ENCODE data around the gene ITIH2. TPM values are rescaled to one million over a fixed set of nuclear protein-coding genes. Genes with fewer than 3 reads are reported as not detected.
A peak's percentile ranks its signal among the peaks of the same experiment; 100 is the strongest.

ITIH2 gene
- total RNA-seq, 1 donor: not detected

GRCh38 chr10:7715515-7715914 lies 12.4 kb downstream of the ITIH2 start:
- Histone ChIP-seq H2AFZ (ENCODE audit: low read length) (no peak overlapping the region), H3K4me1 (ENCODE audit: insufficient read depth, low read length) (no peaks in the 10 kb centered on the region), H3K36me3 (ENCODE audit: insufficient read depth, low read length) (no peaks in the 10 kb centered on the region), H3K79me2 (ENCODE audit: insufficient read depth, low read length) (no peaks in the 10 kb centered on the region), H3K9me3 (ENCODE audit: low read depth, low read length) (no peaks in the 10 kb centered on the region), H3K27me3 (ENCODE audit: insufficient read depth, low read length) (no peaks in the 10 kb centered on the region), H4K20me1 (ENCODE audit: insufficient read depth, low read length) (no peaks in the 10 kb centered on the region), H3K27ac (ENCODE audit: low read depth, low read length) (no peak overlapping the region), H3K4me3 (ENCODE audit: insufficient read depth, low read length) (no peak overlapping the region), H3K4me2 (ENCODE audit: insufficient read depth, low read length) (no peak overlapping the region)
- TF ChIP-seq CTCF (IDR thresholded peaks at IDR 0.05; ENCODE audit: extremely low read depth, low read depth, low read length): no peak
- DNase-seq (ENCODE audit: insufficient read length, low spot score, missing footprints): no peak

GRCh38 chr10:7717767-7718166 lies 14.7 kb downstream of the ITIH2 start:
- H3K79me2 ChIP-seq (ENCODE audit: insufficient read depth, low read length): no peaks in the 10 kb centered on the region
- H3K4me3 ChIP-seq (ENCODE audit: insufficient read depth, low read length): no peak overlapping the region
- no peak for DNase-seq (ENCODE audit: insufficient read length, low spot score, missing footprints)
- H3K27ac ChIP-seq (ENCODE audit: low read depth, low read length): no peak overlapping the region
- H3K4me1 ChIP-seq (ENCODE audit: insufficient read depth, low read length): no peaks in the 10 kb centered on the region
- H3K36me3 ChIP-seq (ENCODE audit: insufficient read depth, low read length): no peaks in the 10 kb centered on the region
- TF ChIP-seq CTCF (IDR thresholded peaks at IDR 0.05; ENCODE audit: extremely low read depth, low read depth, low read length): no peak
- no peak overlapping the region for H3K4me2 ChIP-seq (ENCODE audit: insufficient read depth, low read length)
- H3K27me3 ChIP-seq (ENCODE audit: insufficient read depth, low read length): no peaks in the 10 kb centered on the region
- no peak overlapping the region for H2AFZ ChIP-seq (ENCODE audit: low read length)
- H3K9me3 ChIP-seq (ENCODE audit: low read depth, low read length): no peaks in the 10 kb centered on the region
- H4K20me1 ChIP-seq (ENCODE audit: insufficient read depth, low read length): no peaks in the 10 kb centered on the region

GRCh38 chr10:7718685-7719084 lies 15.6 kb downstream of the ITIH2 start:
- no peaks in the 10 kb centered on the region for H3K27me3 ChIP-seq (ENCODE audit: insufficient read depth, low read length)
- H3K9me3 ChIP-seq (ENCODE audit: low read depth, low read length): no peaks in the 10 kb centered on the region
- H3K4me1 ChIP-seq (ENCODE audit: insufficient read depth, low read length): no peaks in the 10 kb centered on the region
- no peaks in the 10 kb centered on the region for H3K79me2 ChIP-seq (ENCODE audit: insufficient read depth, low read length)
- H4K20me1 ChIP-seq (ENCODE audit: insufficient read depth, low read length): no peaks in the 10 kb centered on the region
- no peak overlapping the region for H2AFZ ChIP-seq (ENCODE audit: low read length)
- no peak for TF ChIP-seq CTCF (IDR thresholded peaks at IDR 0.05; ENCODE audit: extremely low read depth, low read depth, low read length)
- no peaks in the 10 kb centered on the region for H3K36me3 ChIP-seq (ENCODE audit: insufficient read depth, low read length)
- no peak overlapping the region for H3K4me2 ChIP-seq (ENCODE audit: insufficient read depth, low read length)
- no peak overlapping the region for H3K4me3 ChIP-seq (ENCODE audit: insufficient read depth, low read length)
- H3K27ac ChIP-seq (ENCODE audit: low read depth, low read length): no peak overlapping the region
- DNase-seq (ENCODE audit: insufficient read length, low spot score, missing footprints): no peak

- Histone ChIP-seq H4K20me1 (ENCODE audit: insufficient read depth, low read length) (no peaks in the 10 kb centered on the region), H2AFZ (ENCODE audit: low read length) (no peak overlapping the region), H3K4me3 (ENCODE audit: insufficient read depth, low read length) (no peak overlapping the region), H3K4me2 (ENCODE audit: insufficient read depth, low read length) (no peak overlapping the region), H3K9me3 (ENCODE audit: low read depth, low read length) (no peaks in the 10 kb centered on the region), H3K36me3 (ENCODE audit: insufficient read depth, low read length) (no peaks in the 10 kb centered on the region), H3K4me1 (ENCODE audit: insufficient read depth, low read length) (no peaks in the 10 kb centered on the region), H3K27me3 (ENCODE audit: insufficient read depth, low read length) (no peaks in the 10 kb centered on the region), H3K79me2 (ENCODE audit: insufficient read depth, low read length) (no peaks in the 10 kb centered on the region), H3K27ac (ENCODE audit: low read depth, low read length) (no peak overlapping the region)
- DNase-seq (ENCODE audit: insufficient read length, low spot score, missing footprints): peak; percentile 58
- no peak for TF ChIP-seq CTCF (IDR thresholded peaks at IDR 0.05; ENCODE audit: extremely low read depth, low read depth, low read length)
These were observed 17.4 kb downstream of the ITIH2 start for GRCh38 chr10:7720478-7720877.

Measured in osteoblast (primary cell).